IPS-18a (cell line): Measurements from ENCODE around the gene FKRP.

Experiments used
- H3K27ac ChIP-seq: one replicate; pipeline ENCODE4 v1.5.1; 2013; ENCODE audit warnings: low read length
- H3K27me3 ChIP-seq: one replicate; pipeline ENCODE4 v1.6.1; 2013; ENCODE audit warnings: mild to moderate bottlenecking, low read length; ENCODE audit not compliant: control insufficient read depth, insufficient read depth
- H3K36me3 ChIP-seq: one replicate; pipeline ENCODE4 v1.6.1; 2013; ENCODE audit warnings: low read depth, low read length; ENCODE audit not compliant: control insufficient read depth
- H3K4me1 ChIP-seq: one replicate; pipeline ENCODE4 v1.6.1; 2013; ENCODE audit warnings: low read depth, low read length; ENCODE audit not compliant: control insufficient read depth
- H3K4me3 ChIP-seq: one replicate; pipeline ENCODE4 v1.5.1; 2013; ENCODE audit warnings: low read length
- H3K9ac ChIP-seq: one replicate; pipeline ENCODE4 v1.6.1; 2013; ENCODE audit warnings: mild to moderate bottlenecking, low read length, moderate library complexity
- H3K9me3 ChIP-seq: one replicate; pipeline ENCODE4 v1.6.1; 2013; ENCODE audit warnings: low read depth, low read length; ENCODE audit not compliant: control insufficient read depth

FKRP gene

DNA sequence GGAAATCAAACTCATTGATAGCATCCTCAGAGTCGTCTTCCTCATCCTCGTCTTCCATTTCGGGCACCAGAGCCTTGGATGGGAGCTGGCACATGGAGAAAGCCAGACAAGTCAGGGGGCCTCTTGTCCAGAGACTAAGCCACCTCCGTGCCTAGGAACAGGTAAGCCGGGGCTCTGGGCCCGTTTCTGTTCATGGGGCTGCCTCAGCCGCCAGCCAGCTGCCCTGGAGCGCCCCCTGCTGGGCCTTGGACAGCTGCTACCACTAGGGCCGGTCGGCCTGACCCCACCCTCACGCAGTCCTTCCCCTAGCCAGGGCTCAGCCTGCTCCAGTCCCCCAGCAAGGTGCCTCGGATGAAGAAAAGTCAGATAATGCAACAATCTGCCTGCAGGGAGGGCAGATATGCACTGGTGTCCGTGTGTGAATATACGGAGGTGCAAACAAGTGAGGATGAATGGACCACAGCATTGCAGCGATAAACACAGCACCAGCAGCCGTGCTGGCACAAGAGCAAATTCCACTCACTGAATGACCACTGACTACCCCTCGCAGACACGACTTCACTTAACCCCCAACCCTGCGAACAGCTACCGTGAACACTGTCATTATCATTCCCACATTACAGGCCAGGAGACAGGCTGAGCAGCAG lies 17.0 kb upstream of the FKRP start:
- Histone ChIP-seq H3K9ac (no peak overlapping the region), H3K27me3 (no peaks in the 10 kb centered on the region), H3K27ac (no peak overlapping the region), H3K9me3 (no peaks in the 10 kb centered on the region), H3K4me3 (no peak overlapping the region), H3K4me1 (no peaks in the 10 kb centered on the region), H3K36me3 (peaks cover 82% of the 10 kb centered on the region)

DNA sequence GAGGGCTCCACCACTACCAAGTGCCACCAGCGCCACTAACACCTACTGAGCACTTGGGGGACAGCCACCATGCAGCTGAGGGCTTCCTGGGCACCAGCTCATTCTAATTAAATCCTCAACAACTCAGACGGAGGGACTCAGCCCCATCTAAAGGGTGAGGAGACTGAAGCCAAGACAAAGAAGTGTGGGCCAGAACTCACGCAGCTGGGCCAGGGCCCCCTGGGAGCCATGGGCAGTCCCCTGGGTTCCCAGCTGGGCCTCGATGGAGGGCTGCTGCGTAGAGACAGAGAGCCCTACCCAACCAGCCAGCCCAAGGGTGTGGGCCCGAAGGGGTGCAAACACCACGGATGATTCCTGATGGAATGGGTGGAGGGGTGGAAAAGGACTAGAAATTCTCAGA lies 16.2 kb upstream of the FKRP start:
- Histone ChIP-seq H3K9ac (no peak overlapping the region), H3K27ac (no peak overlapping the region), H3K27me3 (no peaks in the 10 kb centered on the region), H3K4me3 (no peak overlapping the region), H3K4me1 (no peaks in the 10 kb centered on the region), H3K36me3 (peaks cover 85% of the 10 kb centered on the region), H3K9me3 (no peaks in the 10 kb centered on the region)

DNA sequence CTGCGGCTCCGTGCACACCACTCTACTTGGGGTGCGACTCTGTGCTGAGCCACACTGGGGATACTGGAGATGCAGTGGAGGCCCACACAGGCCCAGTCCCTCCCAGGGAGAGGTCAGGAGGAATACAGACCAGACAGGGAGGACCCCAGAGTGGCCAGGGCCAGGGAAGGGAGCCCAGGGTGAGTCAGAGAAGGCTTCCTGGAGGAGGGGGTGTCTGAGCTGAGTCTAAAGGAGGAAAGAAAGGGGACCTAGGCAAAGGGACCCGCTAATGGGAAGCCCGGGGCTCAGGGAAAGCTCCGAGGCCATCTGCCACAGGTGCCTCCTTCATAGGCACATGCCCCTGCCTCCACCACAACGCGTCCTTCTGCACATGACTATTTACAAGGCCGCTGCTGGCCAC lies 15.7 kb upstream of the FKRP start:
- no peak overlapping the region for H3K27ac ChIP-seq
- no peak overlapping the region for H3K4me3 ChIP-seq
- H3K36me3 ChIP-seq = peaks cover 83% of the 10 kb centered on the region
- H3K9ac ChIP-seq = no peak overlapping the region
- no peaks in the 10 kb centered on the region for H3K27me3 ChIP-seq
- H3K9me3 ChIP-seq = no peaks in the 10 kb centered on the region
- no peaks in the 10 kb centered on the region for H3K4me1 ChIP-seq

DNA sequence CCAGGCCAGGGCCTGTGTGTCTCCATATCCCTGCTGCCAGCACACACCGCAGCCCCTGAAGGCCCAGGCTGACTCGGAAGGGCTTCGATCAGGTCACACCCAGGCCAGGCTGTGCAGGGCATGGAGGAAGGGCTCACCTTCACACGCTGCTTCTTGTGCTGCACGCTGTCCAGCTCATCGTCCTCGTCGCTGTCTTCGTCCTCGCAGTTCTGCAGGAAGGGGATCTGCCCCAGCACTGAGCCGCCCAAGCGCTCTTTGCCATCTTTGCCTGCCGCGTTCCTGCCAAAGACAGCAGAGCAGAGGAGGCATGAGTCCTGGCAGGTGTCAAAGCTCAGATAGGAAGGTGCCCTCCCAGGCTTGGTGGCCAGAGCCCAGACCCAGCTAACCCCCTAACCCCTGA lies 15.3 kb upstream of the FKRP start:
- no peak overlapping the region for H3K9ac ChIP-seq
- H3K9me3 ChIP-seq = no peaks in the 10 kb centered on the region
- no peak overlapping the region for H3K27ac ChIP-seq
- H3K4me1 ChIP-seq = no peaks in the 10 kb centered on the region
- H3K4me3 ChIP-seq = no peak overlapping the region
- H3K27me3 ChIP-seq = no peaks in the 10 kb centered on the region
- peaks cover 82% of the 10 kb centered on the region for H3K36me3 ChIP-seq

DNA sequence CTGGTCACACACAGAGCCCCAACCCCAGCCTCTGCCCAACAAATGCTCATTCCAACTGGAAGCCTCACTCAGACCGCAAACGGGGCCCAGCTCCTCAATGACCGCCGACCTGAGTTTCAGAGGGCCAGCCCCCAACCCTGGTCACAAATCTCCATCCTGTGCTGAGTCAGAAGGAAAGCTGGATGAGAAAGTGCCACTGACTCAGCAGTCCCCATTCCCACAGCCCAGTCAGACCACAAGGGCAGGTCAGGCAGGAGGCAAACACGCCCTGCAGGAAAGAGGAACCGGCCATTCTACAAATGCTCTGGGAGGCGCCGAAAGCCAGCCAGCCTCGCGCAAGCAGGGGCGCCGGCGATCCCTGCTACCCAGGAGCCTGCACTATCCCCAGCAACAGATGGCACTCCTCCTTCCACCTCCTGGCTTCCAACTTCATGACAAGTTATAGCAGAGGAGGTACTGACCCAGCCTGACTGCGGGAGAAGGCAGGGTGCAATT lies 14.8 kb upstream of the FKRP start:
- no peak overlapping the region for H3K4me3 ChIP-seq
- H3K27me3 ChIP-seq = no peaks in the 10 kb centered on the region
- H3K9ac ChIP-seq = no peak overlapping the region
- H3K9me3 ChIP-seq = no peaks in the 10 kb centered on the region
- no peak overlapping the region for H3K27ac ChIP-seq
- H3K4me1 ChIP-seq = no peaks in the 10 kb centered on the region
- H3K36me3 ChIP-seq = peaks cover 77% of the 10 kb centered on the region

DNA sequence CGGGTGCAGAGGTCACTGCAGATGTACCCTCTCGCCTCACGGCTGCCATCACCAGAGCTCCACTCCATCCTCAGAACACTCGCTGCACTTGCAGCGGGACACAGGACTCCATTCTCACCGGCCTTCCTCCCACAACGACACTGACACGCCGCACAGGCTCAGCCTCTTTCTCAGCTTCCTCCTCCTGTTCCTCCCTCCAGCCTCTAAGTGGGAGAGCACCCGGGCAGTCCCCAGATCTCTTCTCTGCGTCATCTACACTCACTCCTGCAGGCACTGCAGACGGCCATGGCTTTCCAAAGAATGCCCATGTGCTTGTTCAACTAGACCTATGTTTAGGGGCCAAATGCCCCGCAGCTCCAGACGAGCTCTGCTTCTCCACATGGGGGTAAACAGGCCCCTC lies 14.3 kb upstream of the FKRP start:
- no peak overlapping the region for H3K4me3 ChIP-seq
- no peaks in the 10 kb centered on the region for H3K27me3 ChIP-seq
- peaks cover 76% of the 10 kb centered on the region for H3K36me3 ChIP-seq
- no peak overlapping the region for H3K27ac ChIP-seq
- H3K4me1 ChIP-seq = no peaks in the 10 kb centered on the region
- H3K9ac ChIP-seq = no peak overlapping the region
- H3K9me3 ChIP-seq = no peaks in the 10 kb centered on the region

DNA sequence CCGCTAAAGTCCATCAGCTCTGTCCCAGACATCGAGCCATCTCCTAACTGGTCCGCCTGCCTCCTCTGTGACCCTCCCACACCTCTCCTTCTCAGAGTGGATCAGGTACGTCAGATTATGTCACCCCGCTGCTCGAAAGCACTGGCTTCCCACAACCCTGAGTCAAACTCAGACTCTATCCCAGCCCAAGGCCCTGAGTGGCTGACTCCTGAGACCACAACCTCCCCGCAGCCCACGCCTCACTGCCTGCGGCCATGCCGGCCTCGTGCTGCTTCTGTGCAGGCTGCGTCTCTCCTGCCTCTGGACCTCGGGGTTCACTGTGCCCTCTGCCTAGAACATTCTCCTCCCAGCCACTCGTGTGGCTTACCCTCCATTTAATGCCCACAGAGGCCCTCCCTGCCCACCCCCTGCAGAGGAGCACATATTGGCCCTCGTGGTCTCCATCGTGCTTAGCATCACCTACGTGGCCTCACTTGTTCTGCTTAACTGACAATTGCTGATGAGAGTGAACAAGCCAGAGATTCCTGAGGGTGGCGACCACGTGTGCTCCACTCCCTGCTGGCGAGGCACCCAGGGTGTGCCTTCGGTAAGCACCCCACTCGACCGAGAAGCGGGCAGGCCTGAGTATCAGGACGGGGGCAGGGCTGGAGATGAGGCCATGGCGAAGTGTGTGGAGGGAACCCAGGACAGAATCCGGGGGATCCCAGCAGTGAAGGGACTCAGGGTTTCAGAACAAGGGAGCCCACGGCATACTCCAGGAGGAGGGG lies 13.5 kb upstream of the FKRP start:
- H3K27ac ChIP-seq = no peak overlapping the region
- H3K27me3 ChIP-seq = no peaks in the 10 kb centered on the region
- H3K36me3 ChIP-seq = peaks cover 75% of the 10 kb centered on the region
- H3K9me3 ChIP-seq = no peaks in the 10 kb centered on the region
- no peak overlapping the region for H3K9ac ChIP-seq
- H3K4me3 ChIP-seq = no peak overlapping the region
- H3K4me1 ChIP-seq = no peaks in the 10 kb centered on the region

DNA sequence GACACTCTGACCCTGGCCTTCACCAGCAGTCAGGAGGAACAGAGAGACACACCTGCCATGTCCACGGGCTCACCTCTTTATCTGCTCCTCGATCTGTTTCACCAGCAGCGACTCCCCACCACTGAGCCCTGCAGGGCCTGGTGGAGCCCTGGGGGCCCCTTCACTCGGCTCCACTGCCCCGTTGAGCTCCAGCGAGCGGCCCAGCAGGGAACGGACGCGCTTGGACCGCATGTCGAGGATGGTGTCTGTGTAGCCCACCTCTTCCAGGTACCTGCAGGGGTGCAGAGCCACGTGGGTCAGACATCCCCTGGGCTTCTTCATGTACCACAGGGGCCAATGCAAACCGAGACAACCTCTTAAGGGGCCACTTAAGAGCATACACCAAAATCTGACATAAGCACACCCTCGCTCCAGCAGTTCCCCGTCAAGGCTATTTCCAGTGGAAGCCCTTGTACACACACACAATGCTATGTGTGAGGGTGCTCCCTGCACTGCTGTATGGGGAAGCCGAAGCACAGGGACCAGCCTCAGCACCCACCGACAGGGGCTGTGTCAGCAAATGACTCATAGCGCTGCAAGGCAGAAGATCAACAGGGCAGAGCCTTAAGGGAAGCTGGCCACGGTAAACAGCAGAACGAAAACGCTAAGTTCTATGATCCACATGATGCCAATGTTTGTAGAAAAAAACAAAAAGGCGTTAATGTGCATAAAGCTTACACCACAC lies 12.7 kb upstream of the FKRP start:
- Histone ChIP-seq H3K36me3 (peaks cover 74% of the 10 kb centered on the region), H3K27ac (no peak overlapping the region), H3K27me3 (no peaks in the 10 kb centered on the region), H3K9ac (no peak overlapping the region), H3K4me3 (no peak overlapping the region), H3K4me1 (no peaks in the 10 kb centered on the region), H3K9me3 (no peaks in the 10 kb centered on the region)

DNA sequence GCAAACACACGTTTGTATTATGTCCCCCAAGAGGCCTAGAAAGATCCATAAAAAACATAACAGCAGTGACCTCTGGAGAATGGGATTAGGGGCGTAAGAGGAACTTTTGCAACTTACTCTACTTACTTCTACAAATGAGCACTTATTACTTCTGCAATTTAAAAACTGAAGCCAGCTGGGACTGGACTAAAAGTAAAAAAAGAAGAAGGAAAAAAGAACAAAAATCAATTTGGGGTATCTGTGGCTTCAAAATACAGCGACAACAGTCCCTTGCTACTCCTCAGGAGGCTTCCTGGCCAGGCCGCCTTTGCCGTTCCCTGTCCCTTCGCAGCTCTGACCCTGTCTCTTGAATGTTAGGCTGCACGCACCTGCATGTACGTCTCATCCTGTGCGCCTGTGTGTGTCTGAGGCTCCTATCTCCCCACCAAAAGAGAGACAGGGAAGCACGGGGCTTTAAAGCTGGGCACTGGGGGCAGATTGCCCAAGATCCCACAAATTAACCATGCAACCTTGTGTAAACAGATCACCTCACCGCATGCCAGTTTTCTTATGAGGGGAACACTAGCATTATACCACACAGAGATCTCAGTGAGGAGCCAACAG lies 12.1 kb upstream of the FKRP start:
- Histone ChIP-seq H3K9me3 (no peaks in the 10 kb centered on the region), H3K36me3 (peaks cover 76% of the 10 kb centered on the region), H3K4me3 (no peak overlapping the region), H3K27ac (no peak overlapping the region), H3K9ac (no peak overlapping the region), H3K27me3 (no peaks in the 10 kb centered on the region), H3K4me1 (no peaks in the 10 kb centered on the region)

DNA sequence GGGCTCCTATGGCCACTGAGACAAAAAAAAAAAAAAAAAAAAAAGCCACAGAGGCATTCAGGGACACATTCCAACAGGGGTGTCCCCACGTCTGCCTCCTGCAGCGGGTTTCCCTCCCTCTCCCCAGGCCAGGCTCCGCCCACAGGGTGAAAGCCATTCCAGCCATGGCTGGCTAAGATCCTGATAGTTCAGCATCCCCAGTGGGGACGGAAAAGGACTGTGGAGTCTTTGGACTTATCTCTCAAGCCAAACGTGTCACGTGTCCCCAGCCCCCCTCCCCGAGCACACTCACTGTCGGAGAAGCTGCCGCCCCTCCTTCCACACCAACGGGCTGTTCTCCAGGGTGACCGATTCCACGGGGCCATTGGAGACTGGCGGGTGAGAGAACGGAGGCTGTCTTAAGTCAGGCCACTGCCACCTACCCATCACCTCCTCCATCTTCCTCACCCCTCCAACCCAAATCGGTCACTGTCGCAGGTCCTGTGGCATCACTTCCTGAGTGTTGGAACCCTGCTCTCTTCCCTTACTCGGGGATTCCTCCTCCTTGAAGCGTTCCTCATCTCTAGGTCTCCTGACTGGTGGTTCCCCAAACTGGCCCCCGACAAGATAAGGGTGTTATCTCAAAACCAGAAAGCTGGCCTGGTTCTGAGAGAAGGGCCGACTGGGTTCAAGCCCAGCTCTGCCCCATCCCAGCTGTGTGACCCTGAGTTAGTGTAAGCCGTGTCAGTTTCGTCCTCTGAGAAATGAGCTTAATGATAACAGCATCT lies 9.1 kb upstream of the FKRP start:
- Histone ChIP-seq H3K4me3 (no peak overlapping the region), H3K9ac (no peak overlapping the region), H3K36me3 (peaks cover 61% of the 10 kb centered on the region)

DNA sequence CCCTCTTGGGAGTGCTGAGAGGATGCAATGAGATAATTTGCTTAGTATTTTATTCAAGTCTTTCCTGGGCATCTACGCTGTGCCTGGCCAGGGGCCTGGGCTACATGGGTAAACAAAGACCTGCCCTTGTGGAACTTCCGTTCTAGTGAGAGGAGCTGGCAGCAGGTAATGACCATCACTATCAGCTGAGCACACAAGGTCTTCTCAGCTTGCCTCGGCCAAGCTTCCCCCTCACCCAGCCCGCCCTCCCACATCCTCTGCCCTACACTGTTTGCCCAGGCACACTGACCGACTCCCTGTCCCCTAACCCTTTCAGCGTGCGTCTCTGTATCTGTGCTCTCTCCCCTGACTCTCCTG lies 8.6 kb upstream of the FKRP start:
- Histone ChIP-seq H3K36me3 (peaks cover 55% of the 10 kb centered on the region), H3K4me1 (no peaks in the 10 kb centered on the region), H3K9ac (no peak overlapping the region), H3K27ac (no peak overlapping the region), H3K9me3 (no peaks in the 10 kb centered on the region), H3K4me3 (no peak overlapping the region), H3K27me3 (no peaks in the 10 kb centered on the region)

More for the DNA sequence above, 9.1 kb upstream of the FKRP start:
- H3K4me1 ChIP-seq = no peaks in the 10 kb centered on the region
- no peaks in the 10 kb centered on the region for H3K27me3 ChIP-seq
- no peaks in the 10 kb centered on the region for H3K9me3 ChIP-seq
- H3K27ac ChIP-seq = no peak overlapping the region
